IgD-negative memory B cell (primary cell): ENCODE measurements around the gene MAML2. TPM values are rescaled to one million over a fixed set of nuclear protein-coding genes. Genes with fewer than 3 reads are reported as not detected.
"Not testable (repeated sequence)": the region's sequence is repeated elsewhere in the genome, so short reads cannot be mapped to it uniquely, and the experiment has no call there.

Experiments
- H3K27ac Mint-ChIP-seq, 3 donors: one replicate each; pipeline ENCODE4 v1.8.0; 2020 to 2022; ENCODE audit warnings: mild to moderate bottlenecking in 3 of 3, mixed read lengths in 3 of 3, moderate library complexity in 1 of 3
- H3K27me3 Mint-ChIP-seq: one replicate; pipeline ENCODE4 v1.8.0; 2021; ENCODE audit warnings: mixed read lengths
- H3K36me3 Mint-ChIP-seq: one replicate; pipeline ENCODE4 v1.8.0; 2020; ENCODE audit warnings: mild to moderate bottlenecking, mixed read lengths
- H3K4me1 Mint-ChIP-seq, 3 donors: one replicate each; pipeline ENCODE4 v1.8.0; 2020 to 2022; ENCODE audit warnings: mixed read lengths in 3 of 3, mild to moderate bottlenecking in 1 of 3
- H3K4me3 Mint-ChIP-seq, 4 donors: one replicate each; pipeline ENCODE4 v1.8.0; 2020 to 2022; ENCODE audit warnings: mild to moderate bottlenecking in 4 of 4, mixed read lengths in 4 of 4, moderate library complexity in 3 of 4
- H3K9me3 Mint-ChIP-seq, 3 donors: one replicate each; pipeline ENCODE4 v1.8.0; 2020 to 2021; ENCODE audit warnings: mixed read lengths in 3 of 3, mild to moderate bottlenecking in 1 of 3
- polyA plus RNA-seq: library from polyadenylated mRNA; unstranded; fragments of 300-500 nt; fragmentation: Illumina TruSeq; gene quantifications from one replicate; pipeline ENCODE4 v1.2.3, GENCODE V29; 2021

The MAML2 gene
- polyA plus RNA-seq, 1 donor from 2014 or later: 9.3 TPM

- peaks cover 0 to 3% (median 0%) of the 10 kb centered on the region in 3 donors for H3K9me3 Mint-ChIP-seq
- H3K27ac Mint-ChIP-seq: no peak overlapping the region
Observed at GRCh38 chr11:96282625-96283220, 60.3 kb downstream of the MAML2 start.

GRCh38 chr11:96280444-96280843 lies 62.6 kb downstream of the MAML2 start:
- H3K27ac Mint-ChIP-seq: no peak overlapping the region

More at GRCh38 chr11:96282625-96283220, 60.3 kb downstream of the MAML2 start:
- peaks cover 2% of the 10 kb centered on the region for H3K36me3 Mint-ChIP-seq
- no peaks in the 10 kb centered on the region for H3K27me3 Mint-ChIP-seq
- peaks cover 28 to 51% (median 51%) of the 10 kb centered on the region in 3 donors for H3K4me1 Mint-ChIP-seq
- H3K4me3 Mint-ChIP-seq: peak overlapping the region in 1 of 4 donors; percentile 13

GRCh38 chr11:96279896-96280290 lies 63.1 kb downstream of the MAML2 start:
- peaks cover 2% of the 10 kb centered on the region for H3K36me3 Mint-ChIP-seq
- H3K27me3 Mint-ChIP-seq: no peaks in the 10 kb centered on the region
- H3K4me1 Mint-ChIP-seq: peaks cover 26 to 50% (median 48%) of the 10 kb centered on the region in 3 donors
- H3K4me3 Mint-ChIP-seq: no peak overlapping the region
- H3K9me3 Mint-ChIP-seq: no peaks in the 10 kb centered on the region
- H3K27ac Mint-ChIP-seq: no peak overlapping the region

More at GRCh38 chr11:96280444-96280843, 62.6 kb downstream of the MAML2 start:
- Mint-ChIP-seq H3K4me1 (peaks cover 26 to 53% (median 48%) of the 10 kb centered on the region in 3 donors), H3K4me3 (no peak overlapping the region), H3K9me3 (no peaks in the 10 kb centered on the region), H3K27me3 (no peaks in the 10 kb centered on the region), H3K36me3 (peaks cover 2% of the 10 kb centered on the region)

- Mint-ChIP-seq H3K36me3 (peaks cover 2% of the 10 kb centered on the region), H3K4me1 (peaks cover 27 to 49% (median 46%) of the 10 kb centered on the region in 3 donors), H3K9me3 (no peaks in the 10 kb centered on the region), H3K27me3 (no peaks in the 10 kb centered on the region), H3K4me3 (no peak overlapping the region), H3K27ac (peak overlapping the region in 1 of 3 donors; percentile 55)
Observed at GRCh38 chr11:96279018-96279895, 63.7 kb downstream of the MAML2 start.

GRCh38 chr11:96278039-96278897 lies 64.7 kb downstream of the MAML2 start:
- Mint-ChIP-seq H3K27ac (peak overlapping the region in 2 of 3 donors; percentile 42 to 55), H3K27me3 (no peaks in the 10 kb centered on the region), H3K9me3 (no peaks in the 10 kb centered on the region), H3K4me3 (no peak overlapping the region), H3K36me3 (peaks cover 2% of the 10 kb centered on the region), H3K4me1 (peaks cover 25 to 44% (median 40%) of the 10 kb centered on the region in 3 donors)

GRCh38 chr11:96277696-96278038 lies 65.3 kb downstream of the MAML2 start:
- peaks cover 2% of the 10 kb centered on the region for H3K36me3 Mint-ChIP-seq
- H3K4me1 Mint-ChIP-seq: peaks cover 29 to 45% (median 42%) of the 10 kb centered on the region in 3 donors
- H3K27me3 Mint-ChIP-seq: no peaks in the 10 kb centered on the region
- H3K9me3 Mint-ChIP-seq: no peaks in the 10 kb centered on the region
- no peak overlapping the region for H3K4me3 Mint-ChIP-seq
- H3K27ac Mint-ChIP-seq: no peak overlapping the region

- Mint-ChIP-seq H3K4me3 (no peak overlapping the region), H3K4me1 (peaks cover 31 to 47% (median 40%) of the 10 kb centered on the region in 3 donors), H3K27me3 (no peaks in the 10 kb centered on the region), H3K36me3 (peaks cover 2% of the 10 kb centered on the region), H3K27ac (no peak overlapping the region), H3K9me3 (peaks cover 0 to 2% (median 0%) of the 10 kb centered on the region in 3 donors)
Observed at GRCh38 chr11:96276836-96277235, 66.2 kb downstream of the MAML2 start.

- H3K4me1 Mint-ChIP-seq: peaks cover 31 to 42% (median 42%) of the 10 kb centered on the region in 3 donors
- peaks cover 0 to 2% (median 0%) of the 10 kb centered on the region in 3 donors for H3K9me3 Mint-ChIP-seq
- H3K27ac Mint-ChIP-seq: peak overlapping the region in 1 of 3 donors; percentile 55
- H3K36me3 Mint-ChIP-seq: peaks cover 2% of the 10 kb centered on the region
- no peak overlapping the region for H3K4me3 Mint-ChIP-seq
- H3K27me3 Mint-ChIP-seq: no peaks in the 10 kb centered on the region
Observed at GRCh38 chr11:96275801-96276594, 67.0 kb downstream of the MAML2 start.

- Mint-ChIP-seq H3K4me1 (peaks cover 21 to 35% (median 29%) of the 10 kb centered on the region in 3 donors), H3K4me3 (peak overlapping the region in 1 of 4 donors; percentile 65), H3K9me3 (peaks cover 1 to 6% (median 2%) of the 10 kb centered on the region in 3 donors), H3K36me3 (peaks cover 4% of the 10 kb centered on the region), H3K27me3 (no peaks in the 10 kb centered on the region), H3K27ac (peak overlapping the region; percentile 84 to 97 (median 92))
Observed at GRCh38 chr11:96273507-96273906, 69.5 kb downstream of the MAML2 start.

- H3K4me3 Mint-ChIP-seq: peak overlapping the region; percentile 47 to 78 (median 62)
Observed at GRCh38 chr11:96272529-96273222, 70.3 kb downstream of the MAML2 start.

GRCh38 chr11:96271777-96272176 lies 71.2 kb downstream of the MAML2 start:
- Mint-ChIP-seq H3K4me3 (peak overlapping the region in 2 of 4 donors; percentile 4 to 14), H3K36me3 (peaks cover 4% of the 10 kb centered on the region), H3K27ac (peak overlapping the region in 2 of 3 donors; percentile 84 to 97)

More at GRCh38 chr11:96272529-96273222, 70.3 kb downstream of the MAML2 start:
- H3K4me1 Mint-ChIP-seq: peaks cover 25 to 36% (median 31%) of the 10 kb centered on the region in 3 donors
- peaks cover 4% of the 10 kb centered on the region for H3K36me3 Mint-ChIP-seq
- peak overlapping the region; percentile 84 to 97 (median 92) for H3K27ac Mint-ChIP-seq
- no peaks in the 10 kb centered on the region for H3K27me3 Mint-ChIP-seq
- H3K9me3 Mint-ChIP-seq: peaks cover 1 to 6% (median 2%) of the 10 kb centered on the region in 3 donors

GRCh38 chr11:96271352-96271751 lies 71.6 kb downstream of the MAML2 start:
- Mint-ChIP-seq H3K4me3 (peak overlapping the region in 1 of 4 donors; percentile 4), H3K27ac (peak overlapping the region in 1 of 3 donors; percentile 84), H3K4me1 (peaks cover 38 to 47% (median 42%) of the 10 kb centered on the region in 3 donors)
- not testable (repeated sequence) for H3K36me3 Mint-ChIP-seq, H3K9me3 Mint-ChIP-seq, H3K27me3 Mint-ChIP-seq

More at GRCh38 chr11:96271777-96272176, 71.2 kb downstream of the MAML2 start:
- Mint-ChIP-seq H3K27me3 (no peaks in the 10 kb centered on the region), H3K9me3 (peaks cover 1 to 6% (median 2%) of the 10 kb centered on the region in 3 donors), H3K4me1 (peaks cover 33 to 43% (median 40%) of the 10 kb centered on the region in 3 donors)

GRCh38 chr11:96268527-96268926 lies 74.5 kb downstream of the MAML2 start:
- H3K4me3 Mint-ChIP-seq, H3K36me3 Mint-ChIP-seq, H3K27me3 Mint-ChIP-seq, H3K9me3 Mint-ChIP-seq: not testable (repeated sequence)
- peaks cover 44 to 59% (median 58%) of the 10 kb centered on the region in 3 donors for H3K4me1 Mint-ChIP-seq
- peak overlapping the region; percentile 7 to 86 (median 28) for H3K27ac Mint-ChIP-seq
